WI38 (cell line): Measurements from ENCODE around the gene ZNF414.

Experiments used
- H3K4me3 ChIP-seq: 2 replicates; pipeline ENCODE4 v1.5.1; 2011; ENCODE audit warnings: low read depth, mild to moderate bottlenecking, control low read depth, low read length
- CTCF ChIP-seq: IDR thresholded peaks from 2 replicates; pipeline ENCODE4 v1.5.1; 2012; ENCODE audit warnings: low read depth, mild to moderate bottlenecking, control low read depth, low read length

Gene ZNF414

DNA sequence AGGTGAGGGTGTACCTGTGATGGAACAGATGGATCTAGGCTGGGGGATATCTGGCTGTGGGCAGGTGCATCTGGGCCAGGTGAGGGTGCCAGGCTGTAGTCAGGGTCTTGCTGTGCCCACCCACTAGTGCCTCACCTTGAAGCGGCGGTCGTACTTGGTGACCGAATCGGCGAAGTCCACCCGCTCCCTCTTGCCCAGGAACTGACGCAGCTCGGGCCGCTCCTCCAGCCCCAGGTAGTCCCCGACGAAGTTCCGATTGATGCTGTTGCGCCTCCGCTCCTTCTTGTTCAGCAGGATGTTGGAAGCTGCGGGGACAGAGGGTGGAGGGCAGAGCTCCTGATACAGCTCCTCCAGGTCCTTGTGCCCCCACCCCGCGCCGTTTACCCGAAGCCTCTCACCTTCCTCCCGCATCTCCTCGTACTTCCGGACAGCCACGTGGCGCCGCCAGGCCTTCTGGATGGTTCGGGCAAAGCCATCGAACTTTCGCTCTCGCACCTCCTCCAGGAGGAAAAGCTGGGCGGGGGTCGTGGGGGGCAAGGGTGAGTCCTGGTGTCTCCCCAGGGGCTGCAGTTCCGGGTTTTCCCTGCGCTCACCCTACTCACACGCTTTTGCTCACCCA is 16.2 kb upstream of the ZNF414 start:
- TF ChIP-seq CTCF = no peak

DNA sequence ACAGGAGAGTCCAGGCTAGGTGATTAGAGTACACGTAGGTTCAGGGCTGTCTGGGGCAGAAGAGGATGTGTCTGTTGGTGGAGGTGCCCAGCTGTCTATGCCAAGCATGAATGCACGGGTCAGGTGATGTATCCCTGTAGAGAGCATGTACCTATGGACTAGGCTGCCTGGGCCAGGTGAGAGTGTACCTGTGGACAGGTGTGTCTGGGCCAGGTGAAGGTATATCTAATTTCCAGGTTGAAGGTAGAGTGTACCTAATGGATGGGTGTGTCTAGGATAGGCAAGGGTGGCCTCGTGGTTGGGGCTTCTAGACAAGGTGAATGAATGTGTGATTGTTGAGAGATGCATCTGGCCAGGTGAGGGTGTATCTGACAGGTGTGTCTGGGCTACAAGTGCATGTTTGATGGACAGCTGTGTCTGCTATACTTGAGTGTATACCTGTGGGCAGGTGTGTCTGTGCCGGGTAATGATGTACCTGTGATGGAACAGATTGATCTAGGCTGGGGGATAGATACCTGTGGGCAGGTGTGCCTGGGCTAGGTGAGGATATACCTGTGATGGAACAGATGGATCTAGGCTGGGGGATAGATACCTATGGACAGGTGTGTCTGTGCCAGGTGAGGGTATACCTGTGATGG is 15.5 kb upstream of the ZNF414 start:
- no peak overlapping the region for H3K4me3 ChIP-seq
- TF ChIP-seq CTCF = no peak

More for the DNA sequence above, 16.2 kb upstream of the ZNF414 start:
- H3K4me3 ChIP-seq = no peak overlapping the region

- TF ChIP-seq CTCF = no peak
- no peak overlapping the region for H3K4me3 ChIP-seq
Observed at GRCh38 chr19:8528500-8528899, 14.5 kb upstream of the ZNF414 start.

GRCh38 chr19:8526345-8527091 is 12.6 kb upstream of the ZNF414 start:
- H3K4me3 ChIP-seq = peak overlapping the region; percentile 74
- no peak for TF ChIP-seq CTCF

GRCh38 chr19:8525401-8525684 is 11.4 kb upstream of the ZNF414 start:
- peak overlapping the region; percentile 57 for H3K4me3 ChIP-seq
- no peak for TF ChIP-seq CTCF

DNA sequence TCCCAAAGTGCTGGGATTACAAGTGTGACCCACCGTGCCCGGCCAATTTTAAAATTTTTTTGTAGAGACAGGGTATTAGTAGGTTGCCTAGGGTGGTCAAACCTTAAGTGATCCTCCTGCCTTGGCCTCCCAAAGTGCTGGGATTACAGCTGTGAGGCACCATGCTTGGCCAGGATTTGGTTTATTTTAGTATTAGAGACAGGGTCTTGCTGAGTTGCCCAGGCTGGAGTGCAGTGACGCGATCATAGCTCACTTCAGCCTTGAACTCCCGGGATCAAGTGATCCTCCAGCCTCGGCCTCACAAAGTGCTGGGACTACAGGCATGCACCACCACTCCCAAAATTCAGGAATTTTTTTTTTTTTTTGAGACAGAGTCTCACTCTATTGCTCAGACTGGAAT is 5.4 kb upstream of the ZNF414 start:
- TF ChIP-seq CTCF = no peak

GRCh38 chr19:8518536-8518935 is 4.6 kb upstream of the ZNF414 start:
- H3K4me3 ChIP-seq = no peak overlapping the region

More for the DNA sequence above, 5.4 kb upstream of the ZNF414 start:
- no peak overlapping the region for H3K4me3 ChIP-seq

More at GRCh38 chr19:8518536-8518935, 4.6 kb upstream of the ZNF414 start:
- no peak for TF ChIP-seq CTCF
